ENCODE measurements around the gene SAMD4A.

SAMD4A gene

DNA sequence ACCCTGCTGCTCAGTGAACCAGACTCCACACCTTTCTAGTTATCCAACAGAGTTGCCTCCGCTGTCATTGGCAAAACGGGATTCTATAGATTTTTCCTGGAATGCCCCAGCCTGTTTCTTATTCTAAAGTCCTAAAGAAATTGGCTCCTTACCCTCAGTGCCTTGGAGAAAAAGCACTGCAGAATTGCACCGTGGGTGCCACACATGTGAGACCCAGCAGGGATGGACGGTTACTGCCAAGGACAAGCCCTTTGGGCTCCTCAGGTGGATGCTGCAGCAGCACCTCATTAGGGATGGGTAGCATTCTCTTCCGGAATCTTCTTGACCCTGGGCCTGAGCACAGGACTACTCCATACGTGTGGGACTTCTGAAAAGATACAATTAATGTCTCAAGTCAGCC, 214.2 kb downstream of the SAMD4A start:
- DNase-seq (ENCODE audit: low read depth in 2 of 2), result no peak

DNA sequence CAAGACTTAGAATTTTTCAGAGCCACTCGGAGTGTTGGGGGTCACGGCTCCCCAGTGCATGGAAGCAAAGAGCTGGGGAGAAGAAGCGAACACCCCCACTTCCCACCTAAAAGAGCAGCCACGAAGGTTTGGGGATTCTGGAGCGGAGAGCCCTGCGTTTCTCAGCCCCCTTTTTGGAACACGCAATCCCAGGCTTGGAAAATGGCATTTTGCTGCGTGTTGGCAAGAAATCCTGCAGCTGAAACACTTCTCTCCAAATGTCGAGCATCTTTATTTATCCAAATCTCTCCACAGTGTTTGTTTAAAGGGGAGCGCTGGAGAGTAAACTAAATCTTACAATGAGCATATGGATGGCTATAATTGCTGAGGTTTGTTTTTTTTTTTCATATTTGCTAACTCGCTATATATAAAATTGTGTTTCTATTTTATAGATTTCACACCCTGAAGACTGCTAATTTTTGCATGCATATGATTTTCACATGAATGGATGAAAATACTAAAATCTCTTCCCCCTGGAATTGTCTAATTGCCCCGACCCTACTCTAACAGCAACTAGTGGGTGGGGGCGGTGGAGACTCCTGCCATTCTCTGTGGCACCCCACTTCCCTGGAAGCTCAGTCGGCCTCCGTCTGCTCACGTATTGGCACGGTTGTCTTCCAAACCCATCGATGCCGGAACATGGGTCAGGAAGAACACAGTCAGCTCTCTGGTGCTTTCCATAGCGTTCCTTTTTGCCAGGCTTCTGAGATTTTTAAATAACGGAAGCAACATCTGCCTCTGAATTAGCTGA, 215.2 kb downstream of the SAMD4A start:
- no peak for DNase-seq (ENCODE audit: low read depth in 2 of 2)

DNA sequence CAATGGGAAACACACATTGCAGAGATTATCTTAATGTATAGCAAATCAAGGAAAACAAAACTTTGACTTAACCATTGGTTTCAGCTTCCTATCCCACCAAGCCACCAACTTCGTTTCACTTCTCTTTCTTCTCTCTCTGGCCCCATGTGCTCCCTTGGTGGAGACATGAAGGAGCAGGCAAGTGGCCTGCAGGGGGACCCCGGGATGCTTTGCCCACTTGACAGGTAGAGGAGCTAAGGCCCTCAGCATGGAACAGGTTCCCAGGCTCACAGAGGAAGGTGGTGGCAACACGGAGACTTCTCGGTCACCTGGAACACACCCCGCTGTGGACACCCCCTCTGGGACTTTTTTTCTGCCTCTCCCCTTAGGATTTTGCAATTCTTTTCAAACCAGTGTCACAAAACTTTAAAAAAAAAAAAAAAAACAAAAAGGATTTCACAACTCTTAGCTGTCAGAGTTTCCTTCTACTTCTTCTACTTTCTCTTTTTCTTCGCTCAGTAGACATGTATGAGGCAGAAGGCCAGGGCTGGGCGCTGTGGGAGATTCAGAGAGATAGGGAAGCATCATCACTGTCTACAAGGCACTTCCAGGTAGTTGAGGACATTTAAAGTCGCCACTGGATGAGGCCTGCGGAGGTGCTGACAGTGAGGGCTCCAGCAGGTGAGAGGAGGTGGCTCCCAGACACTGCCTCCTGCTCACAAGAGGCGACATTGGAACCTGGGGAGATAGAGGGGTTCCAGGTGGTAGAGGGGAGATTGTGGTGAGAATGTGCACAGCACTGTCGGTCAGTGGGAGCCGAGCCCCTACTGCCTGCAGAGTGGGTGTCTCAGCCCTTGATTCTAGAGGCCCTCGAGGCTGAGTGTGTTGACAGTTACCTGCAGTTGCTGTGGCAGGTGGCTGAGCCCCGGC, 216.1 kb downstream of the SAMD4A start:
- no peak for DNase-seq (ENCODE audit: low read depth in 2 of 2)

DNA sequence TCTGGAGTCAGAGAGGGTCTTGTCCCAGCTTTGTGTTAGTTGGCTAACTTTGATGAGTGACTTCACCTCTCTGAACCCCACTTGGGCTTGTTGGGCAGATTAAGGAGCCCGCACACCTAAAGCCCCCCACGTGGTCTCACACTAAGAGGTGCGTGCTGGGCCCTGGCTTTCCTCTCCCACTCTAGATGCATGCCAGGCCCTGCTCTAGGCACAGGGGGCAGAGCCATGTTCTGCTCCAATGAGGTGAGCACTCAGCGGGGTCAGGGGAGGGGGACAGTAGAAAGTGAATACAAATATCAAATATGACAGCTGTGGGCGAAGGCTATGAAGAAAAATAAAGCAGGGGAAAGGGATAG, 216.7 kb downstream of the SAMD4A start:
- no peak for DNase-seq (ENCODE audit: low read depth in 2 of 2)

DNA sequence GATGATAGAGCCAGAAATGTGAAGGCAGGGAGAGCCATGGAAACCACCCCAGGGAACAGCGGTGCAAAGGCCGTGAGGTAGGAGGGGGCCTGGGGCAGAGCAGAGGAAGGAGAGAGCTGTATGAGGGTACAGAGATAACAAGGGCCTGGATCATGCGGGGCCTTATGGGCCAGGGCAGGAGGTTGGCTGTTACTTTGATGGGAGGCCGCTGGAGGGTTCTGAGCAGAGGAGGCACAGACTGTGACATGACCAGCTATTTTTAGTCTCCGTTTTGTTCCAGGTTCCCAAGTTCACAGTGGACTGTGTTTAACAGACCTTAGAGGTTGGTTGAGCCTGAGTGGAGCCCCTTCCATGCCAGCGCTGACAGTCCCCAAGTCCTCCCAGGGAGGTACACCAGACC, 217.1 kb downstream of the SAMD4A start:
- DNase-seq (ENCODE audit: low read depth in 2 of 2), result no peak

DNA sequence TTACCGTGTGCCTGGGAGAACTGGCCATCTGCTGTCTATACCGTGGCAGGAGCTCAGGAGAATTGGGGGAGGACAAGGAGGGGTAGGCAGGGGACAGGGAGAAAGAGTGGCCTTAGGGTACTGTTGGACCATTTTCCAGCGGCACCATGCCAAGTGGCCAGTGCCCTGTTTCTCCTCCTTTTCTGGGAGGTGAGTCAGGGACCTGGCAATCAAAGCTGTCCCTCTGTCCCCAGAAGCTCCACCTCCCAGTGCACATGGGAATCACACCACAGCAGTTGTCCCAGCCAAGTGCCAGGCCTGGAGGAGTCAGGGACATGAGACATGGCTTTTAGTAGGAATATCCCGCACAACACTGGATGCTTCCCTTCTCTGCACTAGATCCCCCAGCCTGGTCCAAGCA, 217.7 kb downstream of the SAMD4A start:
- DNase-seq (ENCODE audit: low read depth in 2 of 2), result no peak

DNA sequence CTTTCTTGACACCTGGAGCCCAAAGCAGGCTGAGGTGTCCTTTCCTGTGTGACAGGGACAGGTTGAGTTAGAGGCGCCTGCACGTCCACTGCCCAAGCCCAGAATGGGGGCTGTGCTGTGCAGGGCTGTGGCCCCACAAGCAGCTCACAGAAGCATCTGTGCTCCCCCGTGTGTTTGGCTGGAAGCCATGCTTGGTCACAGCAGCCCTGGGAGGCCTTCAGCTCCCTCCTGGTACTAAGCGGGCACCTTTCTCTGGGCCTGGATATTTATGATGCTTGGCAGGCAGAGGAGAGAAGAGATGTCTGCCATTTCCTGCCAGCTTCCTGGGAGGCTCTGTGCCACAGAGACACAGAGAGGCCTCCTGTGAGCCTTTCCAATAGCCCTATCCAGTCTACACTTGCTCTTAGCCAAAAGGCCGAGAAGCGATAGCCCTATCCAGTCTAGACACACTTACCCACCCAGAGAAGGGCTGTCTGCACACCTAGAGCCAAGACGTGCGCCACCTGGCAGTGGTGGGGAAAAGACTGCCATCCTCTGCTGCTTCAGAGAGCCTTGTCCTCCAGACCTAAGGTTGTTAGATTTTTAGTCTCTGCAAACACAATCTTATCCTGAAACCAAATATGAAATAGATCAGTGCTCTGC, 218.3 kb downstream of the SAMD4A start:
- no peak for DNase-seq (ENCODE audit: low read depth in 2 of 2)

DNA sequence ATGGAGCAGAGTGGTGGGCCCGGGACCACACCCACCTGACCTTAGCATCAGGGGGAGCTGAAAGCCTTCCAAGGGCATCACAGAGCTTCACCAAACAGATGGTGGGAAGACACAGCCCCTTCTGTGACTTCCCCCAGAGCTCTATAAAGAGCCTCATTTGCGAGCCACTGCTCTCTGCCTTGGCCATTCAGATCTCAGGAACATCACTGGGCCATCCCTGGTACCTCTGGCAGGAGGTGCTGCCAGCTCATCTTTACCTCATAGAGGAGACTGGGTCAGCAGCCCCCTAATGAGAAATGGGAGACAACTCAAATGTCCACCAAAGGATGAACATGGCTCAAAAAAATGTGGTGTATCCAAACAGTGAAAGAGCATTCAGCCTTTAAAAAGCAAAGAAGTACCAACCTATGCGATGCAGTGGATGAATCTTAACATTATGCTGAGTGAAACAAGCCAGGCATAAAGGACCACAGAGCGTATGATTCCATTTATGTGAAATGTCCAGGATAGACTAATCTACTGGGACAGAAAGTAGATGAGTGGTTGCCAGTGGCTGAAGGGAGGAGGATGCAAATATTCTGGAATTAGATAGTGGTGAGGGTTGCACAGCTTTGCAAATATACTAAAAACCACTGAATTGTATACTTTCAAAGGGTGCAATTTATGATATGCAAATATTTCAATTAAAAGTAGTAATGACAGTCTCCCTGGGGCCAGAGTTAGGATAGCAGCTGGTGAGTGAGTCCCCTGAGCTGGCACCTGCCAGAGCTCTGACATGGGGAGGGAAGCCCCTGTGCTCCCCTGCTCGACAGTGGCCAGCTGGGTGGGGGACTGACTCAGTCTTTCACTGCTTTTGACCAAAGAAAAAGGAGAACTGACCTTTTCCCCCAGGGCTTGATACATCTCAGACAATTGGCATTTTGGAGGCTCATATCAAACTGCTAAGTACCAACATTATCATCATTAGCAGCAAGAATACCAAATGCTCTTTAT, 219.1 kb downstream of the SAMD4A start:
- no peak for DNase-seq (ENCODE audit: low read depth in 2 of 2)

DNA sequence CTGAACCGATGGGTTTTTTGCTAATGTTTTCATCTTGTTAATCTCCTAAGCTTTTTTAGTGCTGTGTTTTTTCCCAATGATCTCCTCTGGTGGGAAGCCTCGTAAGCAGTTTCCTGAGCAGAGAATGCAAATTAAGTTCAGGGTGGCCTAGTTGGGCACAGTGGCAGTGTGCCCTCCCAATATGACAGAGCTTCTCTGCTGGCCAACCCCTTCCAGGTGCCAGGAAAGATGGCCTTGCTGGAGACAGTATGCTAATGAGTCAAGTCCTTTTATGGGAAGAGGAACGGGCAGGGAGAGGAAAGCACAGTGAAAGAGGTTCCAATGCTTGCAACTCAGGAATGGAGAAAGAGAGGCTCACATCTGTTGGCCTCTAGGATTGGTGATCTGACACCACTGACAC, 219.9 kb downstream of the SAMD4A start:
- DNase-seq (ENCODE audit: low read depth in 2 of 2), result no peak

DNA sequence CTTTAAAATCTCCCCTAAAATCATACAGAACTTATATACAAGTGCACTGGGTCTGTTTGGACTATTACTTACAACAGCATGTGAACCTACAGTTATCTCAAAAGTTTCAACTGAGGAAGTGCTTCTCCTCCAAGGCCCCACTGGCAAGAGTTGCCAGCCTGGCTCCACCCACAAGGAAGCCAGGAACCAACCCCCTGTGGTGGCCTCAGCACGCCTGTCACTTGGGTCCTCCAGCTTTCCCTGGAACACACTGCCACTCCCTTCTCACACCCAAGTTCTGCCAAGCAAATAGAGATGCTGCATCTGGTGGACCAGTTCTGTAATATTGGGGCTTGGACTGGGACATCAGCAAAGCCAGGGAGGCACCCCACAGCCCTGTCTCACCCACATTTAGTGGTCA, 220.3 kb downstream of the SAMD4A start:
- no peak for DNase-seq (ENCODE audit: low read depth in 2 of 2)

DNA sequence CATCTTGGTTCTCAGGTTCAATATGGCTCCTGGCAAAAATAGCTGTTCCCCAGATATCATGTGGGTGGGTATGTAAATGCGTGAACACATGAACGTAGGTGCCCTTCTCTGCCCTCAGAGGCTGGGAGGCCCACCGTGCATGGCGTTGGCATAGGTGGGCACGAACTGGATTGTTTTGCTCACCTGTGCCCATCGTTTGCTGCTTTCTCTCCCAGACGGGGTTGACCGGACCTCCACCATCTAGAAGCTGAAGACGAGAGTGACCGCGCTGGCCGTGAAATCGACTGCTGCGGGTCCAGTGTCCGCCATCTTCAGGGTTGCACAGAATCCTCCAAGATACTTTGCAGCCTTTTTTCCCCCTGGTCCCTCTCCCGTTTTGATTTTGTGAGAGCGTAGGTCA, 221.8 kb downstream of the SAMD4A start:
- no peak for DNase-seq (ENCODE audit: low read depth in 2 of 2)

DNA sequence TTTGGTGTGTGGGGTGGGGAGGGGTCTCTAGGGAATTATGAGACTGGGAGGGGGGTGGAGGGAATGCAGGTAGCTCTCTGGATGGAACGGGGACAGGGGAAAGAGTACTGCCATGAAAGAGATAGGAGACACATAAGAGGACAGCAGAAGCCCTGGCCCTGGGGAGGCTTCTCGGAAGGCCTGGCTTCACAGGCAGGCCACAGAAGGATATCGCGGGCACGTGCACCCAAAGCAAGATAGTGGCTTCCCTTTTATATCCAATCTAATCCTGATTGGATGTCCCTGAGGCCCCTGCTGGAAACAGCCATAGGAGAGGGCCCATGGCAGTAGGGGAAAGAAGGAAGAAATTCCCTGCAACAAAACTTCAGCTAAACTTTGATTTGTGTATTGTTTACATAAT, 222.2 kb downstream of the SAMD4A start:
- DNase-seq (ENCODE audit: low read depth in 2 of 2), result no peak

DNA sequence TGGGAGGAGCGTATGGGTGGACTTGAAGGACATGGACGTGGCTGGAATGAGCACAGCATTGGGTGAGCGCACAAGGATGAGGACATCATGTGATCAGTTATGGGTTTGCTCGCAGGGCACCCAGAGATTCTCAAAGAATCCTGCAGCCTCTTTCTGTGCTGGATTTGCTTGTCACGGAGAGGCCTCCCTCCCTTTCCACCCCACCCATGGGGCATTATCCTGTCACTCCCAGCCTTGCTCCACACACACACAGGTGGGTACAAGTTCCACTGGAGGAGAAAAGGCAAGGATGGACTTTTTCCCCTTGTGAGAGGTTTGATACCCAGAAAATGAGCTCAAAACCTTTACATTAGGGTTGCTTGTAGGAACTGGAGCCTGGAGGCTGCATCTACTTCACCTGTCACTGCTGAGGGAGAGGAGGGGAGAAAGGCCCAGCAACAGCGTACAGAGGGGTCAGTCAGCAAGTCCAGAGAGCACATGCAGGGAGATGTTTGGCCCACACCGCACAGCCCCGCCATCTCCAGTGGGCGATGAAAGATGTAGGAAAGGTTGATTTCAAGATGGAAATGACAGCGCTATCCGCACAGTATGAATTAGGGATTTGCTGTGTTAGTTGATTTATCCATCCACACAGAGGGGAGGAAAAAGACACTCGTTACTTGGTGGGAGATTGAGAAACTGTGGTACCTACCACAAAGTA, 223.0 kb downstream of the SAMD4A start:
- no peak for DNase-seq (ENCODE audit: low read depth in 2 of 2)

DNA sequence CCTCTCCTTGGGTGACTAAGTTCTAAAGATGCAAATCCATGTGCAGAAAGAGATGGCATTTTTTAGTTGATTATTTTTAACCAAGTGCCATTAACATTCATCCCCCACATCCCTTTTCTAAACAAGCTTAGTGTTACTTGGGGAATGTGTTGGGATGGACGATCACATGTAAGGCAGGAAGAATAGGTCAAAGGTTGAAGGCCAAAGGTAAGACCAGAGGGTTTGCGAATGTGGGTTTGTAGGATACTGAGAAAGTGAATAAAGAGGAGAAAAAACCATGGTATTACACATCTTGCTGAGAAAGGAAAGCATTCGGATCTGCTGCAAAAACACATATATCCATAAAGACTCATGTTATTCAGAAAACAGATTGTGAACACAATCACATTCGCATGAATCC, 224.1 kb downstream of the SAMD4A start:
- DNase-seq (ENCODE audit: low read depth in 2 of 2), result no peak

DNA sequence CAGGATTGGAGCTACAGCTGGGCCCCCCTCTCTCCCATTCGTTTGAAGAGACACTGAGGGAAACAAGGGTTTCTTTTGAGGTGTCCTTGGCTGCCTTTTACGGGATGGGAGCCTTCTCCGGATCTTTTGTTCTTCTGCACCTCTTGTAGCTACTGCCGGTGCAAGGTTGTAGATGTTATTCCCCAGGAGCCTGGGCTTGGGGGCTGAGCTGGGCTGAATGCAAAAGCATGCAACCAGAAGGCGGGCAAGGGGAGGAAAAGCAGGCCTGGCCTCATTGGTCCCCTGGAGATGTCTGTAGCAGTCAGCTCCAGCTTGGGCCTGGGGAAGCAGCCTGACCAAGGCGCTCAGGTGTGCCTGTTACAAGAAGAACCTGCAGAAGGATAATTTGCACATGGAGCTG, 225.4 kb downstream of the SAMD4A start:
- no peak for DNase-seq (ENCODE audit: low read depth in 2 of 2)

DNA sequence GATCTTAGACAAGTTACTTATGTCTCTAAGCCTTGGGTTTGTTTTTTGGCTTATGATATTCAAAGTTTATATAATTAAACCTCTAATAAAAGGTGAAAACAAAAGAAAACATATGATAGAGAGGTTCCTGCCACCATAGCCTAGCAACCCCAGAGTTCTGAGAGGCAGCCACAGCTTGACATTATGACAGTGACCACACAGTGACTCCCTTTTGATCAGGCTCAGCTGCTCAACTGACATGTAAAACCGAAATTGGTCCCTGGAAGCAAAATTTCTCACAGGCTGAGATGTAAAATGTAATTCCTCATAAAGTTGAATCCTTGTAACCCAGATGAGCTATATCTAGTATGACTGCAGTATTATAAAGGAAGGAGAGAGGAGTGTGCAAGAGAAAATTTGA, 227.2 kb downstream of the SAMD4A start:
- DNase-seq (ENCODE audit: low read depth in 2 of 2), result no peak

DNA sequence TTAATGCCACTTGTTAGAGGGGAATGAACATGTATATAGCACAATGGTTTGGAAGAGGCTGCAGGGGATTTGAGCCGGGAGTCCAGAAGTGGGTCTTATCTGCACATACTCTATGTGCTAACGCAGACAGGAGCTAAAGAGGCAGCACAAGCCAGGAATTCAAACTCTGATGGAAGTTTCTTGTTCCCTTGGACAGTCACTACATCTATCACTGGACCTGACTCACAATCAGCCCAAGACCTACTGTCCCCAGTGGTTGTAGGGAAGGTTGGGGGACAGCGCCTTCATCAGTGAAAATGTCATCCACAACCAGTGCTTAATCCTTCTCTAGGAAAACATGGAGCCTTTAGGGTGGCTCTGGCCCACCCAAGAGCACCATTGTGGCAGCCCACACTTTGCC, 227.9 kb downstream of the SAMD4A start:
- no peak for DNase-seq (ENCODE audit: low read depth in 2 of 2)

DNA sequence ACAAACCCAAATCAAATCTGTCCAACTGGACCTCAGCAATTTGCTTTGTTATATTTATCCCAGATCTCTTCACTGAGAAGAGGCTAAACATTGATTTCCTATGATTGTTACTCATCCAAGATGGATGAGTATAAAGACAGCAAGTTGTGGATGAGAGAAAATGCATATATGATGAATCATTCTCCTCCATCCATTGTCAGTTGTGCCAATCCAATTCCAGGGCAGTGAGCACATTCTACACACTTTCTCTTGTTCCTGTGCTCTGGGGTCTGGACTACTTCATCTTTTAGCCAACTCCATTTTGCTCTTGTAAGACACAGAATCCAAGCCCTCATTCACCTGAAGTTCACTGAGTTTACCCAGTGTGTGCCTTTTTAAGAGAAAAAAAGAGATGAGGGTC, 230.0 kb downstream of the SAMD4A start:
- no peak for DNase-seq (ENCODE audit: low read depth in 2 of 2)

DNA sequence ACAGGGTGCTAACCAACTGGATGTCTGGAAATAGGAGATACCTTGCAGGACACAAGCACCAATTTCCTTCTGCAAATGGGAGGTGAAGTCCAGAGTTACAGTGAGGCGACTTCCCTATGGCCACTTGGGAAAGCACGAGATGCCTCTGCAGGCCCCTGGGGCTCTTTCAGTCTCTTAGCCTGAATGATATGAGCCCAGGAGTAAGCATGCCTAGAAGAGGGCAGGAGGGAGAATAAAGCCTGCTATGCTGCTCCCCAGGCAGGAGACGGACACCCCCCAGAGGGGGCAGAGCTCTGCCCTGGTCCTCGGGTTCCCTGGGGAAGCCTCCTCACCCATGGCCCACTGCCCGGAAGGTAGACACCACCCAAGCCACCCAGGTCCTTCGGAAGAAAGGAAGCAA, 230.6 kb downstream of the SAMD4A start:
- DNase-seq (ENCODE audit: low read depth in 2 of 2), result no peak

DNA sequence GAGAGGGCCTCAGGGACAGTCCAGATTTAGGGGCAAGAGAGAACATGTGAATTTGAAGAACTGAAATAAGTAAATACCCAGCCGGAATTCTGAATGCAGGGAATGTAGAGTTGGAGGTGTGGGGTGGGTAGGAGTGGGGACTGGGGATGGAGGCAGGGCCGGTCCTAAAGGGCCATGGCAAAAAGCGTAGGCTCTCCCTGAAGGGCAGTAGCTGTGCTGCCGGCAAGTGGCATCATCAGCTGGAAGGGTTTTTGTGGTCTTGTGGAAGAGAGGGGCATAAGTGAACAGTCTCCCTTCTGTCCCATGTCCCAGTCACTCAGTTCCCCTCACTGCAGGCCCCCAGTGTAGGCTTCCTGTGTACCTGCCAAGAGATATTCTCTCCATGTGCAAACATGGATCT, 231.1 kb downstream of the SAMD4A start:
- DNase-seq (ENCODE audit: low read depth in 2 of 2), result no peak

Data from stimulated activated CD8-positive, alpha-beta memory T cell treated with anti-CD3 and anti-CD28 coated beads, Interleukin-15, amount 100 ng/mL, for 4 hours (primary cell).